HL-60 (cell line): ENCODE results near the gene ZBTB3.

Experiments used
- DNase-seq, 2 experiments: peaks; one replicate each; pipeline ENCODE4 v3.0.0-alpha.2; 2010 to 2020; ENCODE audit warnings: low read depth in 1 of 2, low spot score in 1 of 2
- H3K27ac ChIP-seq: fragments of 250-450 bp; sonication (Bioruptor Pico); replicated peaks from 2 replicates; pipeline ENCODE4 v1.5.1; 2020; ENCODE audit warnings: mild to moderate bottlenecking, moderate library complexity
- H3K27me3 ChIP-seq: fragments of 250-450 bp; sonication (Bioruptor Pico); 2 replicates; pipeline ENCODE4 v1.5.1; 2021; ENCODE audit warnings: mild to moderate bottlenecking, moderate library complexity; ENCODE audit not compliant: insufficient read depth, poor library complexity, severe bottlenecking
- H3K4me3 ChIP-seq: replicated peaks from 2 replicates; pipeline ENCODE4 v1.5.1; 2011; ENCODE audit warnings: mild to moderate bottlenecking, control low read depth, low read length; ENCODE audit not compliant: insufficient read depth
- GABPA ChIP-seq: IDR thresholded peaks from 2 replicates; pipeline ENCODE4 v1.6.1; 2012; ENCODE audit warnings: low read depth
- POLR2AphosphoS5 ChIP-seq: IDR thresholded peaks from 2 replicates; pipeline ENCODE4 v1.6.1; 2012; ENCODE audit warnings: low read depth
- SPI1 ChIP-seq: IDR thresholded peaks from 2 replicates; pipeline ENCODE4 v1.6.1; 2012; ENCODE audit warnings: low read depth, mild to moderate bottlenecking, borderline replicate concordance
- TF ChIP-seq, protein P1 (sequence below): IDR thresholded peaks from one replicate; pipeline ENCODE4 v1.5.1; 2011; ENCODE audit warnings: low read length, control low read depth, inconsistent platforms; ENCODE audit not compliant: insufficient read depth
- TF ChIP-seq, protein P2 (sequence below): IDR thresholded peaks from 2 replicates; pipeline ENCODE4 v1.6.1; 2012; ENCODE audit warnings: low read depth; ENCODE audit not compliant: insufficient replicate concordance

Gene ZBTB3

GRCh38 chr11:62796281-62796680 lies 42.3 kb upstream of the ZBTB3 start:
- Histone ChIP-seq H3K4me3 (no peak overlapping the region), H3K27ac (no peak overlapping the region), H3K27me3 (no peaks in the 10 kb centered on the region)
- DNase-seq, result no peak
- no peak for TF ChIP-seq GABPA
- no peak for TF ChIP-seq POLR2AphosphoS5
- TF ChIP-seq, protein P1, sequence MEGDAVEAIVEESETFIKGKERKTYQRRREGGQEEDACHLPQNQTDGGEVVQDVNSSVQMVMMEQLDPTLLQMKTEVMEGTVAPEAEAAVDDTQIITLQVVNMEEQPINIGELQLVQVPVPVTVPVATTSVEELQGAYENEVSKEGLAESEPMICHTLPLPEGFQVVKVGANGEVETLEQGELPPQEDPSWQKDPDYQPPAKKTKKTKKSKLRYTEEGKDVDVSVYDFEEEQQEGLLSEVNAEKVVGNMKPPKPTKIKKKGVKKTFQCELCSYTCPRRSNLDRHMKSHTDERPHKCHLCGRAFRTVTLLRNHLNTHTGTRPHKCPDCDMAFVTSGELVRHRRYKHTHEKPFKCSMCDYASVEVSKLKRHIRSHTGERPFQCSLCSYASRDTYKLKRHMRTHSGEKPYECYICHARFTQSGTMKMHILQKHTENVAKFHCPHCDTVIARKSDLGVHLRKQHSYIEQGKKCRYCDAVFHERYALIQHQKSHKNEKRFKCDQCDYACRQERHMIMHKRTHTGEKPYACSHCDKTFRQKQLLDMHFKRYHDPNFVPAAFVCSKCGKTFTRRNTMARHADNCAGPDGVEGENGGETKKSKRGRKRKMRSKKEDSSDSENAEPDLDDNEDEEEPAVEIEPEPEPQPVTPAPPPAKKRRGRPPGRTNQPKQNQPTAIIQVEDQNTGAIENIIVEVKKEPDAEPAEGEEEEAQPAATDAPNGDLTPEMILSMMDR, result no peak
- TF ChIP-seq, protein P2, sequence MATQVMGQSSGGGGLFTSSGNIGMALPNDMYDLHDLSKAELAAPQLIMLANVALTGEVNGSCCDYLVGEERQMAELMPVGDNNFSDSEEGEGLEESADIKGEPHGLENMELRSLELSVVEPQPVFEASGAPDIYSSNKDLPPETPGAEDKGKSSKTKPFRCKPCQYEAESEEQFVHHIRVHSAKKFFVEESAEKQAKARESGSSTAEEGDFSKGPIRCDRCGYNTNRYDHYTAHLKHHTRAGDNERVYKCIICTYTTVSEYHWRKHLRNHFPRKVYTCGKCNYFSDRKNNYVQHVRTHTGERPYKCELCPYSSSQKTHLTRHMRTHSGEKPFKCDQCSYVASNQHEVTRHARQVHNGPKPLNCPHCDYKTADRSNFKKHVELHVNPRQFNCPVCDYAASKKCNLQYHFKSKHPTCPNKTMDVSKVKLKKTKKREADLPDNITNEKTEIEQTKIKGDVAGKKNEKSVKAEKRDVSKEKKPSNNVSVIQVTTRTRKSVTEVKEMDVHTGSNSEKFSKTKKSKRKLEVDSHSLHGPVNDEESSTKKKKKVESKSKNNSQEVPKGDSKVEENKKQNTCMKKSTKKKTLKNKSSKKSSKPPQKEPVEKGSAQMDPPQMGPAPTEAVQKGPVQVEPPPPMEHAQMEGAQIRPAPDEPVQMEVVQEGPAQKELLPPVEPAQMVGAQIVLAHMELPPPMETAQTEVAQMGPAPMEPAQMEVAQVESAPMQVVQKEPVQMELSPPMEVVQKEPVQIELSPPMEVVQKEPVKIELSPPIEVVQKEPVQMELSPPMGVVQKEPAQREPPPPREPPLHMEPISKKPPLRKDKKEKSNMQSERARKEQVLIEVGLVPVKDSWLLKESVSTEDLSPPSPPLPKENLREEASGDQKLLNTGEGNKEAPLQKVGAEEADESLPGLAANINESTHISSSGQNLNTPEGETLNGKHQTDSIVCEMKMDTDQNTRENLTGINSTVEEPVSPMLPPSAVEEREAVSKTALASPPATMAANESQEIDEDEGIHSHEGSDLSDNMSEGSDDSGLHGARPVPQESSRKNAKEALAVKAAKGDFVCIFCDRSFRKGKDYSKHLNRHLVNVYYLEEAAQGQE, result no peak
- TF ChIP-seq SPI1, result no peak

DNA sequence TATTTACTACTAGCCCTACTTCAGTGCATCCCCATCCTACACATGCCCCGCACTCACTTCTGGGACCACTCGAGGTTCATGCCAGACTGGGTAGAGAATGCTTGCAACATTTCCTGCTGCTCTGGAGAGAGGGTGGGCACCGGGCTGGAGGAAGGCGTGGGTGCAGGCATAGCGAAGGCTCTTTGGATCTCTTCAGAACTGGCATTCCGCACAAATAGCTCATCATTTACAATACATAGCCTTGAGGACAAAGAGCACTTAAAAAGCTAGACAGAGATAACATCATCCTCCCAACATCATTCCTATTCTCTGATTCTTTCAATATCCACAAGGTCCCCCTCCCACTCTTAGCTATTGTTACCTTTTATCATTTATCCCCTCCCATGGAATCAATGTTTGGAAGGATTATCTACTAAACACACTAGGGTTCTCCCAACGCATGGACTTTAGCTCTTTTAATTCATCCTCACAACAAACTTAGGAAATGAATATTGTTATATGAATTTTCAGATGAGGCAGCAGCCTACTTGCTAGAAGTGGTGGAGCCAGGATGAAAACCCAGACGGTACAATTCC lies 40.3 kb upstream of the ZBTB3 start:
- no peak overlapping the region for H3K4me3 ChIP-seq
- no peak overlapping the region for H3K27ac ChIP-seq
- DNase-seq, result no peak
- H3K27me3 ChIP-seq, result no peaks in the 10 kb centered on the region
- TF ChIP-seq GABPA, result no peak
- TF ChIP-seq SPI1, result no peak
- TF ChIP-seq, protein P1, result no peak
- TF ChIP-seq, protein P2, result no peak
- no peak for TF ChIP-seq POLR2AphosphoS5

- H3K27me3 ChIP-seq, result no peaks in the 10 kb centered on the region
- H3K4me3 ChIP-seq, result peak overlapping the region; percentile 97
- TF ChIP-seq, protein P1, result no peak
- TF ChIP-seq SPI1 (no peak), GABPA (no peak), POLR2AphosphoS5 (no peak)
- TF ChIP-seq, protein P2, result no peak
- H3K27ac ChIP-seq, result peak overlapping the region; percentile 87
- no peak for DNase-seq
Observed at GRCh38 chr11:62792202-62792575, 38.2 kb upstream of the ZBTB3 start.
